Suprapubic skin (tissue), 3 donors: ENCODE measurements around the gene DZIP1.

Experiments
- POLR2AphosphoS5 ChIP-seq, 3 donors: sonication (generic); formaldehyde crosslinking; IDR thresholded peaks; one replicate each; pipeline ENCODE4 v1.6.1; 2017; ENCODE audit warnings: antibody characterized with exemption in 3 of 3
- TF ChIP-seq, protein P1 (sequence below), 2 donors: fragments of 200-600 bp in 1 of 2; fragments of 450-650 bp in 1 of 2; sonication (generic) in 1 of 2; IDR thresholded peaks; one replicate each; pipeline ENCODE4 v1.5.1; 2016 to 2019; ENCODE audit warnings: antibody characterized with exemption in 2 of 2, mild to moderate bottlenecking in 1 of 2, moderate library complexity in 1 of 2

DNA sequence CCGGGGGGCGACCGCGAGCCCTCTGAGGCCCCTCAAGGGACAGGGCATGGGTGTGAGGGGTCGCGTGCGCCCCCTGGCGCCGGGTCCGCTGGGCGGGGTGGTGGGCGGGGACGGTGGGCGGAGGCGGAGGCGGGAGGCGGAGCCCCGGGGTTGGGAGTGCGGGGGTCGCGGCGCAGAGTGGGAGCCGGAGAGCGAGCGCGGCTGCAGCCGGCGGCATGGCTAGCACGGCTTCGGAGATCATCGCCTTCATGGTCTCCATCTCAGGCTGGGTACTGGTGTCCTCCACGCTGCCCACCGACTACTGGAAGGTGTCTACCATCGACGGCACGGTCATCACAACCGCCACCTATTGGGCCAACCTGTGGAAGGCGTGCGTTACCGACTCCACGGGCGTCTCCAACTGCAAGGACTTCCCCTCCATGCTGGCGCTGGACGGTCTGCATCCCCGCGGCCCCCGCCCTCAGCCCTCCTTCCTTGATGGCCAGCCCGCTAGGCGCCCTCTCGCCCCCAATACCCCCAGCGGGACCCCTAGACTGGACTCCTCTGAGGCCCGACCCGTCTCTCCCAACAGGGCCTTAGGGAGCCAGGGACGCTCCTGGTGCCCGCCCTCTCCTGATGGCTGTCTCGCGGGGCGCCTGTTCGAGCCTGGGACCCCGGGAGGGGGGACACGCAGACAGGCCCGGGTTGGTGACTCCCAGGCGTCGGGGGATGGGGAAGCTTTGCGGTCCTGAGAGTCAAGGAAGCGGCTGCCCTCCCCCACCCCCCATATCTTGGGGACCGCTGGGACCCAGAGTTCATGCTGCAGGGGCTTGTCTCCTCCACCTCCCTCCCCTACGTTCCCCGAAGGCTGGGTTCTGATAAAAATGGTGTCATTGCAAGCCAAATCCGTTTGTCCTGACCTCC, 91.7 kb downstream of the DZIP1 start, which contains the start of gene CLDN10:
- TF ChIP-seq, protein P1, sequence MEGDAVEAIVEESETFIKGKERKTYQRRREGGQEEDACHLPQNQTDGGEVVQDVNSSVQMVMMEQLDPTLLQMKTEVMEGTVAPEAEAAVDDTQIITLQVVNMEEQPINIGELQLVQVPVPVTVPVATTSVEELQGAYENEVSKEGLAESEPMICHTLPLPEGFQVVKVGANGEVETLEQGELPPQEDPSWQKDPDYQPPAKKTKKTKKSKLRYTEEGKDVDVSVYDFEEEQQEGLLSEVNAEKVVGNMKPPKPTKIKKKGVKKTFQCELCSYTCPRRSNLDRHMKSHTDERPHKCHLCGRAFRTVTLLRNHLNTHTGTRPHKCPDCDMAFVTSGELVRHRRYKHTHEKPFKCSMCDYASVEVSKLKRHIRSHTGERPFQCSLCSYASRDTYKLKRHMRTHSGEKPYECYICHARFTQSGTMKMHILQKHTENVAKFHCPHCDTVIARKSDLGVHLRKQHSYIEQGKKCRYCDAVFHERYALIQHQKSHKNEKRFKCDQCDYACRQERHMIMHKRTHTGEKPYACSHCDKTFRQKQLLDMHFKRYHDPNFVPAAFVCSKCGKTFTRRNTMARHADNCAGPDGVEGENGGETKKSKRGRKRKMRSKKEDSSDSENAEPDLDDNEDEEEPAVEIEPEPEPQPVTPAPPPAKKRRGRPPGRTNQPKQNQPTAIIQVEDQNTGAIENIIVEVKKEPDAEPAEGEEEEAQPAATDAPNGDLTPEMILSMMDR (IDR thresholded peaks at IDR 0.05): no peak
- TF ChIP-seq POLR2AphosphoS5 (IDR thresholded peaks at IDR 0.05): no peak
